HEK293 (cell line): ENCODE measurements around the gene CRIP1.

ENCODE experiments used
- ATF2 ChIP-seq: fragments of 450-650 bp; formaldehyde crosslinking; IDR thresholded peaks from 2 replicates; pipeline ENCODE4 v1.5.1; 2016; ENCODE audit warnings: missing biosample characterization, missing genetic modification characterization, low read depth
- CTCF ChIP-seq: fragments of 450-650 bp; formaldehyde crosslinking; IDR thresholded peaks from 2 replicates; pipeline ENCODE4 v1.5.1; 2016; ENCODE audit warnings: missing biosample characterization, missing genetic modification characterization
- REST ChIP-seq: fragments of 450-650 bp; formaldehyde crosslinking; IDR thresholded peaks from 2 replicates; pipeline ENCODE4 v1.5.1; 2016; ENCODE audit warnings: missing biosample characterization, missing genetic modification characterization
- ZNF426 ChIP-seq: fragments of 450-650 bp; formaldehyde crosslinking; IDR thresholded peaks from 2 replicates; pipeline ENCODE4 v1.5.1; 2017; ENCODE audit warnings: missing biosample characterization, missing genetic modification characterization, mild to moderate bottlenecking, inconsistent platforms, moderate library complexity
- ZNF660 ChIP-seq: fragments of 450-650 bp; IDR thresholded peaks from 2 replicates; pipeline ENCODE4 v1.5.1; 2018; ENCODE audit warnings: missing biosample characterization, mild to moderate bottlenecking, missing genetic modification characterization

GRCh38 chr14:105455766-105456660, 30.7 kb upstream of the CRIP1 start:
- no peak for TF ChIP-seq CTCF (tag by site-specific recombination)
- no peak for TF ChIP-seq ATF2 (tag by site-specific recombination)
- no peak for TF ChIP-seq REST (tag by site-specific recombination)
- TF ChIP-seq ZNF426 (tag by site-specific recombination) = no peak
- TF ChIP-seq ZNF660 (tag by site-specific recombination) = no peak
